HG03442 (cell line): Measurements from ENCODE around the gene IPO4.

Experiments
- ATAC-seq: cut with Tn5 transposase; IDR thresholded peaks from one replicate; pipeline ENCODE4 v1.9.1; 2021; ENCODE audit warnings: mild to moderate bottlenecking, moderate library complexity; ENCODE audit not compliant: unreplicated experiment

The IPO4 gene

GRCh38 chr14:24132976-24133375 lies 55.6 kb downstream of the IPO4 start:
- ATAC-seq, result no peak

GRCh38 chr14:24132061-24132685 lies 56.4 kb downstream of the IPO4 start:
- ATAC-seq, result no peak

- ATAC-seq, result no peak
These were observed 57.1 kb downstream of the IPO4 start for GRCh38 chr14:24131549-24131966.

- ATAC-seq, result no peak
These were observed 57.7 kb downstream of the IPO4 start for GRCh38 chr14:24130717-24131548.

GRCh38 chr14:24130380-24130716 lies 58.3 kb downstream of the IPO4 start, which contains the start of gene FITM1:
FITM1 (plus strand) TSS chr14:24130659; CDS start chr14:24131564, 905 bp downstream.
- no peak for ATAC-seq
